Omental fat pad (tissue), 4 donors: ENCODE measurements around the gene PADI6. TPM values are rescaled to one million over a fixed set of nuclear protein-coding genes. Genes with fewer than 3 reads are reported as not detected.
A peak's percentile ranks its signal among the peaks of the same experiment; 100 is the strongest.

ENCODE experiments used
- ATAC-seq: fragments of 150-250 bp; one replicate; pipeline ENCODE4 v1.9.1; 2016; ENCODE audit warnings: mild to moderate bottlenecking, moderate library complexity; ENCODE audit not compliant: low FRiP score
- DNase-seq: peaks from one replicate; pipeline ENCODE4 v3.0.0-alpha.2; 2019; ENCODE audit warnings: low spot score
- CTCF ChIP-seq, 3 donors: fragments of 450-650 bp; IDR thresholded peaks; one replicate each; pipeline ENCODE4 v1.5.1; 2016 to 2017; ENCODE audit warnings: antibody characterized with exemption in 3 of 3, mild to moderate bottlenecking in 3 of 3, moderate library complexity in 2 of 3
- total RNA-seq, 4 donors: library from RNA; depleted of rRNA; stranded (reverse); fragments of >200 nt; gene quantifications; one replicate each; pipeline ENCODE4 v1.1.0, GENCODE V29; 2016

PADI6 gene
- not detected for total RNA-seq

- no peak for TF ChIP-seq CTCF (IDR thresholded peaks at IDR 0.05)
- no peak for ATAC-seq
These were observed at the start of gene PADI6 for GRCh38 chr1:17371896-17372295. Gene PADI6 (plus strand): TSS chr1:17372196. CDS start chr1:17372246, 50 bp downstream.

GRCh38 chr1:17328855-17329254 lies 43.1 kb upstream of the PADI6 start:
- no peak for TF ChIP-seq CTCF (IDR thresholded peaks at IDR 0.05)
- DNase-seq (no peak), ATAC-seq (no peak)

More at GRCh38 chr1:17371896-17372295, at the start of gene PADI6:
- DNase-seq: no peak

- ATAC-seq (no peak), DNase-seq (no peak)
- no peak for TF ChIP-seq CTCF (IDR thresholded peaks at IDR 0.05)
These were observed 42.4 kb upstream of the PADI6 start for GRCh38 chr1:17329610-17330009.

- TF ChIP-seq CTCF (IDR thresholded peaks at IDR 0.05): no peak
- ATAC-seq (peak; percentile 37), DNase-seq (no peak)
These were observed 41.1 kb upstream of the PADI6 start for GRCh38 chr1:17330856-17331255.

- TF ChIP-seq CTCF (IDR thresholded peaks at IDR 0.05): no peak
- DNase-seq (no peak), ATAC-seq (no peak)
These were observed 38.9 kb upstream of the PADI6 start for GRCh38 chr1:17333081-17333480.

GRCh38 chr1:17335821-17336710 lies 35.9 kb upstream of the PADI6 start:
- TF ChIP-seq CTCF (IDR thresholded peaks at IDR 0.05): no peak
- peak; percentile 65 for DNase-seq
- ATAC-seq: no peak
